HEK293 (cell line): ENCODE data around the gene TTLL13.
A peak's percentile ranks its signal among the peaks of the same experiment; 100 is the strongest.
"Not testable (repeated sequence)": the region's sequence is repeated elsewhere in the genome, so short reads cannot be mapped to it uniquely, and the experiment has no call there.

Source experiments
- CTCF ChIA-PET: fragments of 350-600 bp; formaldehyde crosslinking; extraction: SDS; loops from one replicate; lab custom pipeline; 2021; ENCODE audit warnings: antibody characterized with exemption; lab: Yijun Ruan, JAX
- POLR2A ChIA-PET: fragments of 300-600 bp; formaldehyde crosslinking; extraction: SDS; loops from one replicate; lab custom pipeline; 2020; ENCODE audit warnings: antibody characterized with exemption, inconsistent platforms; lab: Yijun Ruan, JAX
- H3K27ac ChIP-seq: fragments of 200-500 bp; sonication (Bioruptor generic); 2 replicates; pipeline ENCODE4 v1.5.1; 2014; ENCODE audit warnings: low read depth, low read length, control low read depth, inconsistent platforms; ENCODE audit errors: extremely low read depth
- H3K36me3 ChIP-seq, 2 experiments: fragments of 200-500 bp in 1 of 2; sonication (Bioruptor generic) in 1 of 2; 1 replicate in 1 of 2; 2 replicates in 1 of 2; pipeline ENCODE4 v1.5.1; 2014 to 2017; ENCODE audit warnings: inconsistent platforms in 2 of 2, low read length in 2 of 2; ENCODE audit not compliant: control insufficient read depth in 2 of 2, insufficient read depth in 1 of 2
- H3K4me1 ChIP-seq: fragments of 200-500 bp; sonication (Bioruptor generic); 2 replicates; pipeline ENCODE4 v1.5.1; 2014; ENCODE audit warnings: mild to moderate bottlenecking, low read length, inconsistent platforms; ENCODE audit not compliant: control insufficient read depth, insufficient read depth
- H3K4me3 ChIP-seq: 2 replicates; pipeline ENCODE4 v1.5.1; 2011; ENCODE audit warnings: low read depth, mild to moderate bottlenecking, control low read depth, low read length, moderate library complexity
- H3K9me3 ChIP-seq: fragments of 200-500 bp; sonication (Bioruptor generic); 2 replicates; pipeline ENCODE4 v1.5.1; 2014; ENCODE audit warnings: low read depth, low read length, inconsistent platforms; ENCODE audit not compliant: control insufficient read depth, insufficient read depth
- CTCF ChIP-seq: fragments of 450-650 bp; formaldehyde crosslinking; IDR thresholded peaks from 2 replicates; pipeline ENCODE4 v1.5.1; 2016; ENCODE audit warnings: missing biosample characterization, missing genetic modification characterization
- OVOL3 ChIP-seq: fragments of 450-650 bp; formaldehyde crosslinking; IDR thresholded peaks from 2 replicates; pipeline ENCODE4 v1.5.1; 2016; ENCODE audit warnings: missing biosample characterization, missing genetic modification characterization
- SETDB1 ChIP-seq: IDR thresholded peaks from one replicate; pipeline ENCODE4 v1.6.1; 2017; ENCODE audit warnings: mild to moderate bottlenecking, low read length, moderate library complexity, mixed read lengths; ENCODE audit not compliant: insufficient read length
- ZBTB1 ChIP-seq: fragments of 450-650 bp; formaldehyde crosslinking; IDR thresholded peaks from 2 replicates; pipeline ENCODE4 v1.5.1; 2016; ENCODE audit warnings: missing biosample characterization, missing genetic modification characterization
- ZBTB48 ChIP-seq: fragments of 450-650 bp; formaldehyde crosslinking; IDR thresholded peaks from 2 replicates; pipeline ENCODE4 v1.5.1; 2016; ENCODE audit warnings: missing biosample characterization, missing genetic modification characterization
- ZFP37 ChIP-seq: fragments of 450-650 bp; formaldehyde crosslinking; IDR thresholded peaks from 2 replicates; pipeline ENCODE4 v1.5.1; 2016; ENCODE audit warnings: missing biosample characterization, missing genetic modification characterization
- ZFP69B ChIP-seq: fragments of 450-650 bp; formaldehyde crosslinking; IDR thresholded peaks from 2 replicates; pipeline ENCODE4 v1.5.1; 2016; ENCODE audit warnings: missing biosample characterization, missing genetic modification characterization
- ZNF121 ChIP-seq: fragments of 450-650 bp; formaldehyde crosslinking; IDR thresholded peaks from 2 replicates; pipeline ENCODE4 v1.5.1; 2016; ENCODE audit warnings: missing biosample characterization, missing genetic modification characterization
- ZNF354C ChIP-seq: fragments of 450-650 bp; formaldehyde crosslinking; IDR thresholded peaks from 2 replicates; pipeline ENCODE4 v1.5.1; 2016; ENCODE audit warnings: missing biosample characterization, missing genetic modification characterization, low read depth, borderline replicate concordance
- ZNF416 ChIP-seq: fragments of 450-650 bp; formaldehyde crosslinking; IDR thresholded peaks from 2 replicates; pipeline ENCODE4 v1.5.1; 2016; ENCODE audit warnings: missing biosample characterization, missing genetic modification characterization
- ZNF518A ChIP-seq: fragments of 450-650 bp; formaldehyde crosslinking; conservative IDR thresholded peaks from 2 replicates; pipeline ENCODE4 v1.5.1; 2016; ENCODE audit warnings: low read depth, missing biosample characterization, missing genetic modification characterization
- ZNF596 ChIP-seq: fragments of 450-650 bp; IDR thresholded peaks from 2 replicates; pipeline ENCODE4 v1.5.0; 2018; ENCODE audit warnings: missing biosample characterization, mild to moderate bottlenecking, missing genetic modification characterization, moderate library complexity
- ZNF654 ChIP-seq: fragments of 450-650 bp; formaldehyde crosslinking; IDR thresholded peaks from 2 replicates; pipeline ENCODE4 v1.5.1; 2016; ENCODE audit warnings: low read depth, missing biosample characterization, missing genetic modification characterization
- ZNF830 ChIP-seq: fragments of 450-650 bp; IDR thresholded peaks from 2 replicates; pipeline ENCODE4 v1.5.0; 2018; ENCODE audit warnings: missing biosample characterization, missing genetic modification characterization, low read depth, mild to moderate bottlenecking, moderate library complexity

TTLL13 gene

GRCh38 chr15:90278467-90278866 lies 29.1 kb downstream of the TTLL13 start:
- H3K36me3 ChIP-seq: peaks cover 10 to 13% of the 10 kb centered on the region in 2 experiments
- CTCF ChIA-PET: interaction anchor here (1.6 kb wide), 1 partner anchor 207 kb away, joined by 3 read pairs; no protein-coding TSS in a partner anchor
- H3K27ac ChIP-seq, H3K4me3 ChIP-seq, H3K9me3 ChIP-seq, H3K4me1 ChIP-seq, POLR2A ChIA-PET: not testable (repeated sequence)
- TF ChIP-seq ZNF121 (tag by site-specific recombination): peak; percentile 60; the same call in 1 of the 2 replicates

- H3K27ac ChIP-seq, H3K9me3 ChIP-seq, H3K4me1 ChIP-seq, H3K36me3 ChIP-seq, H3K4me3 ChIP-seq: not testable (repeated sequence)
- POLR2A ChIA-PET: interaction anchor here (0.6 to 1.2 kb wide), 2 partner anchors 15 to 48 kb away, joined by 3 read pairs; partner anchors contain the start of gene NGRN
- CTCF ChIA-PET: interaction anchor here (1.3 kb wide), 1 partner anchor 13 kb away, joined by 5 read pairs; no protein-coding TSS in a partner anchor
These were observed 31.4 kb downstream of the TTLL13 start for GRCh38 chr15:90280743-90281142.

GRCh38 chr15:90281637-90282036 lies 32.3 kb downstream of the TTLL13 start:
- H3K4me1 ChIP-seq, H3K27ac ChIP-seq, H3K4me3 ChIP-seq, POLR2A ChIA-PET, H3K36me3 ChIP-seq, H3K9me3 ChIP-seq: not testable (repeated sequence)
- CTCF ChIA-PET: interaction anchor here (0.5 to 1.5 kb wide), 2 partner anchors 20 to 404 kb away, joined by 3 to 4 read pairs; no protein-coding TSS in a partner anchor

- H3K9me3 ChIP-seq: no peaks in the 10 kb centered on the region
- H3K4me3 ChIP-seq: no peak overlapping the region
- H3K27ac ChIP-seq: no peak overlapping the region
- TF ChIP-seq ZNF654 (tag by site-specific recombination) (peak; percentile 79), ZNF830 (tag by site-specific recombination) (no peak), OVOL3 (tag by site-specific recombination) (no peak), SETDB1 (no peak), CTCF (peak; percentile 78)
- TF ChIP-seq, all 188 proteins: peak for 2
- no peaks in the 10 kb centered on the region for H3K4me1 ChIP-seq
- H3K36me3 ChIP-seq: no peaks in the 10 kb centered on the region
- ChIA-PET CTCF (interaction anchor here (0.6 to 2.2 kb wide), 22 partner anchors 10 to 676 kb away, joined by 3 to 11 read pairs (median 3); partner anchors contain the start of gene TTLL13), POLR2A (interaction anchor here (0.7 kb wide), 1 partner anchor 15 kb away, joined by 3 read pairs; no protein-coding TSS in a partner anchor)
These were observed 37.3 kb downstream of the TTLL13 start for GRCh38 chr15:90286678-90287077.

GRCh38 chr15:90287101-90287500 lies 37.7 kb downstream of the TTLL13 start:
- CTCF ChIA-PET: interaction anchor here (0.6 to 2.2 kb wide), 23 partner anchors 9 to 676 kb away, joined by 3 to 11 read pairs (median 3); partner anchors contain the start of gene TTLL13
- Histone ChIP-seq H3K36me3 (no peaks in the 10 kb centered on the region), H3K4me1 (no peaks in the 10 kb centered on the region), H3K4me3 (no peak overlapping the region), H3K9me3 (no peaks in the 10 kb centered on the region), H3K27ac (no peak overlapping the region)
- POLR2A ChIA-PET: interaction anchor here (0.7 kb wide), 1 partner anchor 16 kb away, joined by 3 read pairs; no protein-coding TSS in a partner anchor
- TF ChIP-seq ZNF416 (tag by site-specific recombination) (no peak), ZNF518A (tag by site-specific recombination) (no peak), ZNF596 (no peak), ZNF354C (tag by site-specific recombination) (no peak), ZBTB48 (tag by site-specific recombination) (no peak), ZFP69B (tag by site-specific recombination) (no peak), ZBTB1 (tag by site-specific recombination) (no peak), ZFP37 (tag by site-specific recombination) (no peak)
